HPDE6-E6E7 (cell line): ENCODE data around the gene IFNAR1.
A peak's percentile ranks its signal among the peaks of the same experiment; 100 is the strongest.

Experiments used
- DNase-seq: peaks from one replicate; pipeline ENCODE4 v3.0.0; 2011; ENCODE audit warnings: missing footprints; ENCODE audit errors: extremely low spot score

The IFNAR1 gene

GRCh38 chr21:33324291-33325221, at the start of gene IFNAR1:
IFNAR1 (plus strand) TSS chr21:33324970; CDS start chr21:33325056, 86 bp downstream.
- peak; percentile 93 for DNase-seq

DNA sequence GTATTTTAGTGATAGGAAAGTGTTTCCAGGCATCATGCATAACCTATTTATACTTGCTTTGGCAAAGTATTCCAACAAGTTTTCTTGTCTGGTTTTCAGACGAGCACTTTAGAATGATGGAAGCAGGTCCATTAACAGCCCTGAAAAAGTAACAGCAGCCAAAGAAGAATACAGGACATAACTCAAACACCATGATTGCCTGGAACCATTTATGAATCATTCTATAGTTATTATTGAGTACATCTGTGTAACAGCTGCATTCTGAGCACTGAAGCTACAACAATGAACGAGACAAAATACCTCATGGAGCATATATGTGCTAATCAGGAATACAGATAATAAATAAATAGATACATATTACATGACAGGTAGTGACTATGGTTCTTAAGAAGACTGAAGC, 46.0 kb upstream of the IFNAR1 start:
- DNase-seq: no peak

- DNase-seq: no peak
These were observed 45.4 kb upstream of the IFNAR1 start for GRCh38 chr21:33279330-33279820.

DNA sequence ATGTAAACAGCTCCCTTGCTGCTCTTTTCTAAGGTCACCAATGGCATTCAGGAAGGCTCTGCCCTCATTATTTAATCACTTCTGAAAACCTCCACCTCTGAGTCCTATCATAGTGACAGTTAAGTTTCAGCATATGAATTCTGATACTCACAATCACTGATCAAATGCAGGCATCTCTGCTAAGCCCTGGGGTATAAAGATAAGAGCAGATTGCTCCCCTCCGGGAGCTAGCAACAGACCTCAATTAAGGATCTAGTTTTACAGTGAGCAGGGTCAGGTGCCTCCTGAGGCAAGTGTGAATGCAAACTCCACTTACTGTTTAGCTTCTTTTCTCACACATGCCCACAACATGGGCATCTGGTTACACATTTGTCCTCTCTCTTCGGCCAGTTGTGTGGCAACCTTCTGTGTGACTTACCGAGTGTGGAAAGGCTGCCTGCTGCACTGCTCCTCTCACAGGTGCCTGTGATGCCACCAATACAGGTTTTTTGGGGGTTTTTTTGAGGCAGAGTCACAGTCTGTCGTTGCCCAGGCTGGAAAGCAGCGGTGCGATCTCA, 43.6 kb upstream of the IFNAR1 start:
- no peak for DNase-seq

GRCh38 chr21:33283203-33283602, 41.6 kb upstream of the IFNAR1 start:
- no peak for DNase-seq

DNA sequence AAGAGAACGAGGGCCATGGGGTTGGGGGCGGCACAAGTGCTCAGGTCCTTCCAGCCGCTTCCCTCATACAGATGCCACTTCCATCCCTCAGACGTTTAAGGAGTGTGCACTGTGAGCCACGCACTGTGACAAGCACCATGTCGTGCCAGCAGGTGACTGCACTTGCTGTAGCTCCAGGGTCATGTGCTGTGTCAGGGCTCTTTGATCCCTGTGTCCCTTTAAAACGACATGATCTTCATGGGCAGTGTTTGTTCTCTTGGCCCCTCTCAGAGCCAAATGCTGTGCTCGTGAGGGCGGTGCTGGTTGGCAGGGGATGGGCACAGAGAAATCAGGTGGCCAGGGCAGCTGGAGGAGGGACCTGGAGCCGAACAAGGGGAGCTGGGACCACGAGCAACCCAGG, 38.7 kb upstream of the IFNAR1 start:
- no peak for DNase-seq

- no peak for DNase-seq
These were observed 37.9 kb upstream of the IFNAR1 start for GRCh38 chr21:33286600-33287456.

DNA sequence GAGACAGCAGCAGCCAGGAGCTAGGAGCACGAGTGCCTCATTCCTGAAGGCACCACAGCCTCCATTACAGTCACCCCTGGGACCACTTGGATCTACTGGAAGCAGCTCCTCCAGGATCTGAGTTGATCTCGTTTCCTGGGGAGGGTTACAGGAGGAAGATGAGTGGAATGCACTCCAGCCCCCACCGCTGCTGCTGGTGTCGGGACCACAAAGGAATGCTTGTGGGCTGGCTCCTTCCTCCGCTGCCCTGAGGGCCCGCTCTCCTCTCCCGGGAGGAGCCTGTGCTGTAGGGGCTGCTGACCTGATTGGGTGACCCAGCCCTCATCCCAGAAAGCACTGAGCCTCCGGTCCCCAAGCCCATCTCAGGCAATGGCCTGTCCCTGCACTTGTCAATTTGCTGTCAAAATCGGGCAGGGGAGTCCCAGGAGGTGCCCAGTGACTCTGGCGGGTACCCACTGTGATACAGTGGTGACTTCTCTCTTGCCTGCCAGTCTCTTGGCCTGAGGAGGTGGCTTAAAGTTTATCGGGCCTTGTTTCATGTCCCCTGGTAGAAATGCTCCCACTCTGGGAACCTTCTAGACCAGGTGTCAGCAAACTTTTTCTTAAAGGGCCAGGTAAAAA, 35.5 kb upstream of the IFNAR1 start:
- no peak for DNase-seq

DNA sequence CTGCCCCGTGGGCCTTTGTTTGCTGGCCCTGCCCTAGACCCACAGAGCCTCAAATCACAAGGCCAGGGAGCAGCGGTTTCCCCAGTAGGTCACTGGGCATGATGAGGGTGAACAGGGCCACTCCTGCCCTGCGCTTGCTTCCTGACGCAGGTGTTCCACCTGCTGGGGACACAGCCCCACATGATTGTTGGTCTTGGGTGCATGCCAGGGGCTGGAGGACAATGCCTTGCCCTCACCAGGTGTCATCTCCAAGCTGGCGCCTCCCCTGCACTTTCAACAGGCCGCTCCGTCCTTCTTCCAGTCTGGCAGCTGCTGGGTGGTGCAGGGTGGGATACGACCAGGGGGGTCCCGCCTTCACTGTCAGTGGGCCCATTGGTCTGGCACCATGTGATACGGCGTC, 34.3 kb upstream of the IFNAR1 start:
- no peak for DNase-seq

- DNase-seq: no peak
These were observed 33.1 kb upstream of the IFNAR1 start for GRCh38 chr21:33291686-33292085.

DNA sequence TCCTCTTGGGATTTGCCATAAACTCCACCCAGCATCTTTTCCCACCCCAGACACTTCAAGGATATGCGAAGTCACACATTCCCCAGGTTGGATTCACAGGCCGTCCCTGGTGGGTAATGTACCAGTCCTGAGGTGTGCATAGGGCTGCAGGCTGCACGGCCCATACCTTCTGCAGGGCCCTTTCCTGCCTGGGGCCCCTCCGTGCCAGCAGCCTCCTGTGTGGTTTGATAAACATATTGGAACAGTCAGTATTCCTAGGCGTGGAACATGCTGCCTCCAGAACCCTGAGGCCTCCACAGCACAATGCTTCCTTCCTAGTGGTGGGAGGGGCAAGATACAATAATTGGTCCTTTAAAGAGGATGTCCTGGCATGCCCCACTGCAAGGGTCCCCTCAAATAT, 32.0 kb upstream of the IFNAR1 start:
- DNase-seq: no peak

DNA sequence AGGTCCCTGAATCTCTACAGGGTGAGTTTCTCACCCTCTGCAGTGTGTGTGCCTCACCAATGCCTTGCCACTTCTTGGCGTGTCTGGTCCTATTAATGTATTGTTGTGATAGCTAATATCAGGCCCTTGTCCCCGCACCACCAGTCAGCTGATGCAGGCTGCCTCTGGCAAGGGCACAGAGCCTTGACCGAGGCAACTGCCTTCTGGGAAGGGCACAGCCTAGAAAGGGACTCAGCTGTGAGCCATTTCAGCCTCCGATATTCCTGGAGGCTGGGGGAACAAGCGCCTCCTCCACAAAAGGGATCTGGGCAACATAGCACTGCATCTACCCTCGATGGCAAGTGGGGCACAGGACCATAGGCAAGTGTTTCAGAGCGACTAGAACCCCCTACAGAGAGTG, 31.6 kb upstream of the IFNAR1 start:
- no peak for DNase-seq

GRCh38 chr21:33293811-33294216, 31.0 kb upstream of the IFNAR1 start:
- no peak for DNase-seq

- no peak for DNase-seq
These were observed 28.6 kb upstream of the IFNAR1 start for GRCh38 chr21:33296156-33296555.

- DNase-seq: peak; percentile 32
These were observed 25.5 kb upstream of the IFNAR1 start for GRCh38 chr21:33299181-33299752.

- no peak for DNase-seq
These were observed 23.8 kb upstream of the IFNAR1 start for GRCh38 chr21:33300701-33301631.

DNA sequence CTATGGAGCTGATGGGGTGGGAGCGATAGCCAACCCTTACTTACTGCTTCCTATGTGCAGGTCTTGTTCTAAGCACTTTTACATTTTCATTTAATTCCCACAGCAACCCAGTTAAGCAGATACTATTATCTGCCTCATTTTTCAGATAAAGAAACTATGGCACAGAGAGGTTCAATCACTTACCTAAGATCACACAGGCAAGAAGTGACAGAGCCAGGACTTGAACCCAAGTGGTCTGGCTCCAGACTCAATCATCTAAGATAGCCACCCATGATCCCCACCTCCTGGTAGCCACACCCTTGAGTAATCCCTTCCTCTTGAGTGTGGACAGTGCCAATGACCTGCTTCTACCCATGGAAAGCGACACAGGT, 23.2 kb upstream of the IFNAR1 start:
- no peak for DNase-seq

GRCh38 chr21:33302055-33302454, 22.7 kb upstream of the IFNAR1 start:
- DNase-seq: no peak

GRCh38 chr21:33302796-33303195, 22.0 kb upstream of the IFNAR1 start:
- no peak for DNase-seq

- no peak for DNase-seq
These were observed 19.5 kb upstream of the IFNAR1 start for GRCh38 chr21:33305344-33305671.
